HCT116 (cell line): ENCODE data around the gene LHX4. TPM values are rescaled to one million over a fixed set of nuclear protein-coding genes. Genes with fewer than 3 reads are reported as not detected.

Experiments
- ATAC-seq: fragments of 200-7000 bp; cut with Tn5 transposase; 2 replicates; pipeline ENCODE4 v1.9.1; 2020; ENCODE audit warnings: mild to moderate bottlenecking, moderate library complexity
- BruUV-seq: library from RNA; stranded (reverse); fragments of 400-500 nt; replicated peaks from 2 replicates; lab custom pipeline; 2021; lab: Mats Ljungman, UMichigan
- CTCF ChIA-PET: fragments of 300-600 bp; sonication (Branson Sonifier 250); formaldehyde crosslinking; loops from one replicate; lab custom pipeline; 2021; ENCODE audit warnings: antibody characterized with exemption; lab: Charles Lee
- POLR2A ChIA-PET: fragments of 300-600, 350-600 bp; sonication (Branson Sonifier 250); formaldehyde crosslinking; loops from one replicate; lab custom pipeline; 2021; ENCODE audit warnings: antibody characterized with exemption; lab: Charles Lee
- RAD21 ChIA-PET, 2 experiments: fragments of 300-600 bp; sonication (Branson Sonifier 250); formaldehyde crosslinking; loops; one replicate each; lab custom pipeline; 2023; ENCODE audit warnings: low total read pairs in 2 of 2; ENCODE audit not compliant: uncharacterized antibody in 2 of 2, unreplicated experiment in 2 of 2, low non-redundant PET in 1 of 2; lab: Charles Lee
- DNase-seq: peaks from one replicate; pipeline ENCODE4 v3.0.0-alpha.2; 2010; ENCODE audit warnings: low read depth, low spot score
- H2AFZ ChIP-seq: fragments of 200-600 bp; shearing (Covaris generic), sonication (generic); 2 replicates; pipeline ENCODE4 v1.6.1; 2017; ENCODE audit warnings: low read depth, mixed run types, mixed read lengths, antibody characterized with exemption, low read length; ENCODE audit not compliant: poor library complexity, severe bottlenecking
- H3K27ac ChIP-seq: 2 replicates; pipeline ENCODE4 v1.5.1; 2012; ENCODE audit warnings: low read depth, low read length
- H3K27me3 ChIP-seq: fragments of 200-600 bp; sonication (generic); 2 replicates; pipeline ENCODE4 v1.6.1; 2016; ENCODE audit warnings: mixed run types, low read length, mixed read lengths; ENCODE audit not compliant: insufficient read depth
- H3K36me3 ChIP-seq, 2 experiments: fragments of 200-500 bp in 1 of 2; fragments of 200-600 bp in 1 of 2; sonication (Bioruptor generic) in 1 of 2; sonication (generic) in 1 of 2; 2 replicates each; pipeline versions ENCODE4 v1.5.1 to v1.6.1; 2014 to 2016; ENCODE audit warnings: low read length in 2 of 2, inconsistent platforms in 1 of 2, mixed read lengths in 1 of 2, mixed run types in 1 of 2; ENCODE audit not compliant: insufficient read depth in 2 of 2, control insufficient read depth in 1 of 2
- H3K4me1 ChIP-seq, 2 experiments: fragments of 200-600 bp in 1 of 2; sonication (generic) in 1 of 2; 2 replicates each; pipeline versions ENCODE4 v1.5.1 to v1.6.1; 2012 to 2017; ENCODE audit warnings: low read length in 2 of 2, inconsistent platforms in 1 of 2, mild to moderate bottlenecking in 1 of 2, mixed read lengths in 1 of 2, mixed run types in 1 of 2, moderate library complexity in 1 of 2; ENCODE audit not compliant: insufficient read depth in 2 of 2, control insufficient read depth in 1 of 2
- H3K4me2 ChIP-seq: fragments of 200-600 bp; sonication (generic); 2 replicates; pipeline ENCODE4 v1.6.1; 2017; ENCODE audit warnings: mixed run types, low read length, mixed read lengths
- H3K4me3 ChIP-seq, 2 experiments: fragments of 200-600 bp in 1 of 2; sonication (generic) in 1 of 2; replicated peaks in 1 of 2; 2 replicates each; pipeline ENCODE4 v1.5.1; 2011 to 2016; ENCODE audit warnings: low read length in 2 of 2, control low read depth in 1 of 2, low read depth in 1 of 2, mild to moderate bottlenecking in 1 of 2, mixed read lengths in 1 of 2, mixed run types in 1 of 2
- H3K79me2 ChIP-seq: fragments of 200-600 bp; sonication (generic); 2 replicates; pipeline ENCODE4 v1.6.1; 2017; ENCODE audit warnings: mild to moderate bottlenecking, mixed run types, low read length, moderate library complexity, mixed read lengths; ENCODE audit not compliant: insufficient read depth
- H3K9ac ChIP-seq: fragments of 200-600 bp; sonication (generic); 2 replicates; pipeline ENCODE4 v1.6.1; 2016; ENCODE audit warnings: low read length, mixed read lengths
- H3K9me2 ChIP-seq: fragments of 200-600 bp; sonication (generic), shearing (Covaris generic); 2 replicates; pipeline ENCODE4 v1.6.1; 2017; ENCODE audit warnings: mixed run types, mild to moderate bottlenecking, moderate library complexity; ENCODE audit not compliant: insufficient read depth
- H3K9me3 ChIP-seq, 2 experiments: fragments of 200-500 bp in 1 of 2; fragments of 200-600 bp in 1 of 2; sonication (Bioruptor generic) in 1 of 2; sonication (generic) in 1 of 2; 2 replicates each; pipeline ENCODE4 v1.6.1; 2014 to 2017; ENCODE audit warnings: low read length in 2 of 2, mixed read lengths in 2 of 2, inconsistent platforms in 1 of 2, low read depth in 1 of 2, mild to moderate bottlenecking in 1 of 2, mixed run types in 1 of 2, moderate library complexity in 1 of 2; ENCODE audit not compliant: control insufficient read depth in 1 of 2, insufficient read depth in 1 of 2
- H4K20me1 ChIP-seq: fragments of 200-600 bp; sonication (generic), shearing (Covaris generic); 2 replicates; pipeline ENCODE4 v1.6.1; 2017; ENCODE audit warnings: mixed run types, mild to moderate bottlenecking, moderate library complexity; ENCODE audit not compliant: insufficient read depth
- CBX3 ChIP-seq: IDR thresholded peaks from 2 replicates; pipeline ENCODE4 v1.6.1; 2012; ENCODE audit warnings: low read depth
- CTCF ChIP-seq, 3 experiments: fragments of 200-600 bp in 1 of 3; sonication (generic) in 1 of 3; IDR thresholded peaks in 2 of 3; conservative IDR thresholded peaks in 1 of 3; 2 replicates each; pipeline ENCODE4 v1.5.1; 2012 to 2017; ENCODE audit warnings: low read depth in 2 of 3, low read length in 2 of 3, antibody characterized with exemption in 1 of 3, borderline replicate concordance in 1 of 3, control low read depth in 1 of 3, mild to moderate bottlenecking in 1 of 3, mixed read lengths in 1 of 3, mixed run types in 1 of 3, moderate library complexity in 1 of 3; ENCODE audit not compliant: insufficient read depth in 1 of 3
- ELF1 ChIP-seq: IDR thresholded peaks from 2 replicates; pipeline ENCODE4 v1.6.1; 2012; ENCODE audit warnings: low read depth, borderline replicate concordance
- FOSL1 ChIP-seq: IDR thresholded peaks from 2 replicates; pipeline ENCODE4 v1.6.1; 2012; ENCODE audit warnings: low read depth
- JUND ChIP-seq: IDR thresholded peaks from 2 replicates; pipeline ENCODE4 v1.6.1; 2012
- POLR2A ChIP-seq: IDR thresholded peaks from 2 replicates; pipeline ENCODE4 v1.7.0; 2011; ENCODE audit warnings: borderline replicate concordance; ENCODE audit not compliant: insufficient read depth, insufficient read length; ENCODE audit errors: extremely low read depth
- POLR2AphosphoS5 ChIP-seq: IDR thresholded peaks from 2 replicates; pipeline ENCODE4 v1.6.1; 2011; ENCODE audit warnings: mild to moderate bottlenecking, low read depth, low read length, moderate library complexity
- REST ChIP-seq: IDR thresholded peaks from 2 replicates; pipeline ENCODE4 v1.6.1; 2012; ENCODE audit warnings: low read depth
- SP1 ChIP-seq: IDR thresholded peaks from 2 replicates; pipeline ENCODE4 v1.6.1; 2012; ENCODE audit warnings: low read depth
- TCF7L2 ChIP-seq: IDR thresholded peaks from 2 replicates; pipeline ENCODE4 v1.7.0; 2011; ENCODE audit warnings: borderline replicate concordance, inconsistent platforms; ENCODE audit not compliant: insufficient read depth, insufficient read length; ENCODE audit errors: extremely low read depth
- YY1 ChIP-seq: IDR thresholded peaks from 2 replicates; pipeline ENCODE4 v1.6.1; 2011; ENCODE audit warnings: low read length, low read depth, moderate library complexity, mild to moderate bottlenecking; ENCODE audit not compliant: insufficient replicate concordance; ENCODE audit errors: extremely low read depth
- ZFX ChIP-seq: fragments of 450-650 bp; IDR thresholded peaks from 2 replicates; pipeline ENCODE4 v1.6.1; 2017
- ZNF274 ChIP-seq: fragments of 200-500 bp; sonication (Bioruptor generic); IDR thresholded peaks from 2 replicates; pipeline ENCODE4 v1.6.1; 2014; ENCODE audit warnings: mild to moderate bottlenecking, low read depth, low read length, inconsistent platforms
- intact Hi-C: fragments of 100-400 bp; cut with micrococcal nuclease; formaldehyde crosslinking; loops from 2 replicates; pipeline ENCODE4 v1.10.0; 2022
- total RNA-seq: library from RNA; stranded (reverse); gene quantifications from one replicate; pipeline ENCODE4 v1.2.1, GENCODE V29; 2021; ENCODE audit not compliant: unreplicated experiment

LHX4 gene
- total RNA-seq, 1 experiment from 2014 or later, result 0.44 TPM

GRCh38 chr1:180236698-180237509, 6.8 kb downstream of the LHX4 start:
- H4K20me1 ChIP-seq, result no peaks in the 10 kb centered on the region
- peaks cover 15% of the 10 kb centered on the region; the same call in 1 of the 2 replicates for H3K27me3 ChIP-seq
- H3K9me3 ChIP-seq, result no peaks in the 10 kb centered on the region
- peaks cover 3 to 5% of the 10 kb centered on the region in 2 experiments; a peak in 3 of 4 replicates for H3K4me1 ChIP-seq
- H3K4me3 ChIP-seq, result no peak overlapping the region
- intact Hi-C loops, result no loop called here
- H3K9me2 ChIP-seq, result no peaks in the 10 kb centered on the region
- no peaks in the 10 kb centered on the region for H3K36me3 ChIP-seq
- ChIA-PET RAD21 (no interaction called here), POLR2A (no interaction called here), CTCF (no interaction called here)
- no peaks in the 10 kb centered on the region for H3K79me2 ChIP-seq
- no TSS peak for BruUV-seq
- H3K27ac ChIP-seq, result no peak overlapping the region
- no peak overlapping the region for H3K9ac ChIP-seq
- no peak overlapping the region for H3K4me2 ChIP-seq
- ATAC-seq, result no peak
- no peak for TF ChIP-seq POLR2A
- TF ChIP-seq CTCF (IDR thresholded peaks at IDR 0.05 in 2 of 3, conservative IDR thresholded peaks at IDR 0.05 in 1 of 3; ENCODE audit: borderline replicate concordance in 1 of 3, insufficient read depth in 1 of 3, low read depth in 2 of 3, low read length in 2 of 3), result no peak
- no peak for TF ChIP-seq ZFX
- no peak overlapping the region for H2AFZ ChIP-seq
- DNase-seq, result no peak

- Histone ChIP-seq H3K4me3 (no peak overlapping the region), H3K27ac (no peak overlapping the region), H3K79me2 (no peaks in the 10 kb centered on the region), H2AFZ (no peak overlapping the region), H3K27me3 (peaks cover 15% of the 10 kb centered on the region; the same call in 1 of the 2 replicates), H3K9me2 (no peaks in the 10 kb centered on the region), H3K4me1 (no peaks in the 10 kb centered on the region), H3K9ac (no peak overlapping the region), H3K4me2 (no peak overlapping the region), H3K36me3 (no peaks in the 10 kb centered on the region), H4K20me1 (no peaks in the 10 kb centered on the region), H3K9me3 (no peaks in the 10 kb centered on the region)
- ChIA-PET POLR2A (no interaction called here), RAD21 (no interaction called here), CTCF (no interaction called here)
- intact Hi-C loops, result no loop called here
- DNase-seq (no peak), ATAC-seq (no peak)
- no TSS peak for BruUV-seq
- TF ChIP-seq TCF7L2 (no peak), JUND (no peak), CBX3 (no peak), SP1 (no peak), REST (no peak), POLR2AphosphoS5 (no peak), YY1 (no peak), ELF1 (no peak), ZNF274 (no peak), FOSL1 (no peak)
Observed at GRCh38 chr1:180237869-180238476, 7.9 kb downstream of the LHX4 start.
